Suprapubic skin (tissue), 4 donors: Measurements from ENCODE around the gene DSCAML1.

Source experiments
- CTCF ChIP-seq, 2 donors: fragments of 200-600 bp in 1 of 2; fragments of 450-650 bp in 1 of 2; sonication (generic) in 1 of 2; IDR thresholded peaks; one replicate each; pipeline ENCODE4 v1.5.1; 2016 to 2019; ENCODE audit warnings: antibody characterized with exemption in 2 of 2, mild to moderate bottlenecking in 1 of 2, moderate library complexity in 1 of 2
- POLR2A ChIP-seq, 2 donors: fragments of 450-650 bp; IDR thresholded peaks; one replicate each; pipeline ENCODE4 v1.6.1; 2017; ENCODE audit warnings: antibody characterized with exemption in 2 of 2, mild to moderate bottlenecking in 2 of 2, moderate library complexity in 2 of 2
- POLR2AphosphoS5 ChIP-seq, 3 donors: sonication (generic); formaldehyde crosslinking; IDR thresholded peaks; one replicate each; pipeline ENCODE4 v1.6.1; 2017; ENCODE audit warnings: antibody characterized with exemption in 3 of 3

DNA sequence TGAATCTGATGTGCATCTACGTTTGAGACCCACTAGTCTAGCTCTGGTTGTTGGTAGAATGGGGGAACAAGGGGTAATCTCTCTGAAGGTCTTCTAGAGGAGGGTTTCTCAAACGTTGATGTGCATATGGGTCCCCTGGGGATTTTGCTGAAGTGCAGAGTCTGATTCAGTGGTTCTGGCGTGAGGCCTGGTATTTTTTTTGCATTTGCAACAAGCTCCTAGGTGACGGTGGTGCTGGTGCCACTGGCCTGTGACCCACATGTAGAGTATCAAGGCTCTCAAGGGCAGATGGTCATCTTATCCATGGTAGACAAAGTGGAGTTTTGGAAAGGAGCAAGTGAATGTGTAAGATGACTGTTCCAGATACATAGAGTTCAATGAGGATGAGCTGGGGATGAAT, 372.2 kb downstream of the DSCAML1 start:
- TF ChIP-seq POLR2A (IDR thresholded peaks at IDR 0.05) (no peak), CTCF (IDR thresholded peaks at IDR 0.05) (no peak), POLR2AphosphoS5 (IDR thresholded peaks at IDR 0.05) (no peak)
